Epithelial cell of proximal tubule (primary cell): ENCODE measurements around the gene ZFYVE28. TPM values are rescaled to one million over a fixed set of nuclear protein-coding genes. Genes with fewer than 3 reads are reported as not detected.

Source experiments
- DNase-seq: peaks from one replicate; pipeline ENCODE4 v3.0.0-alpha.2; 2011; ENCODE audit warnings: low read depth
- H3K4me3 ChIP-seq: 2 replicates; pipeline ENCODE4 v1.5.1; 2011; ENCODE audit warnings: low read depth, mild to moderate bottlenecking, low read length
- CTCF ChIP-seq: conservative IDR thresholded peaks from 2 replicates; pipeline ENCODE4 v1.5.1; 2012; ENCODE audit warnings: low read depth, mild to moderate bottlenecking, low read length
- total RNA-seq: library from RNA; depleted of rRNA; stranded (reverse); fragments of >200 nt; gene quantifications from 2 replicates; pipeline ENCODE4 v1.2.3, GENCODE V29; 2015

The ZFYVE28 gene
- total RNA-seq, 1 donor from 2014 or later = 0.58 TPM

GRCh38 chr4:2395038-2395437, 23.4 kb downstream of the ZFYVE28 start:
- DNase-seq = peak; percentile 12
- no peak for TF ChIP-seq CTCF
- H3K4me3 ChIP-seq = no peak overlapping the region

GRCh38 chr4:2394528-2394927, 23.9 kb downstream of the ZFYVE28 start:
- no peak overlapping the region for H3K4me3 ChIP-seq
- TF ChIP-seq CTCF = no peak
- no peak for DNase-seq

- peak overlapping the region; percentile 20 for H3K4me3 ChIP-seq
- DNase-seq = no peak
- no peak for TF ChIP-seq CTCF
Measured at GRCh38 chr4:2393353-2394270, 24.8 kb downstream of the ZFYVE28 start.

- H3K4me3 ChIP-seq = no peak overlapping the region
- no peak for DNase-seq
- TF ChIP-seq CTCF = no peak
Measured at GRCh38 chr4:2390784-2391421, 27.5 kb downstream of the ZFYVE28 start.

GRCh38 chr4:2390146-2390545, 28.3 kb downstream of the ZFYVE28 start:
- H3K4me3 ChIP-seq = no peak overlapping the region
- no peak for DNase-seq
- TF ChIP-seq CTCF = no peak

- DNase-seq = no peak
- no peak overlapping the region for H3K4me3 ChIP-seq
- no peak for TF ChIP-seq CTCF
Measured at GRCh38 chr4:2389691-2390090, 28.8 kb downstream of the ZFYVE28 start.
